Right renal cortex interstitium (tissue), 3 donors: Measurements from ENCODE around the gene GSX2. TPM values are rescaled to one million over a fixed set of nuclear protein-coding genes. Genes with fewer than 3 reads are reported as not detected.
"Not testable (repeated sequence)": the region's sequence is repeated elsewhere in the genome, so short reads cannot be mapped to it uniquely, and the experiment has no call there.

Experiments used
- DNase-seq, 3 donors: peaks; one replicate each; pipeline ENCODE4 v3.0.0-alpha.2; 2013; ENCODE audit warnings: low read depth in 3 of 3, low spot score in 2 of 3
- polyA plus RNA-seq, 3 donors: library from polyadenylated mRNA; unstranded; fragments of 120-200 nt; gene quantifications; one replicate each; pipeline ENCODE4 v1.2.1, GENCODE V29; 2013; ENCODE audit not compliant: insufficient read length in 3 of 3

The GSX2 gene
- polyA plus RNA-seq = not detected

- DNase-seq = no peak
Measured at GRCh38 chr4:54099748-54100574, at the start of gene GSX2. Gene GSX2 (plus strand): TSS chr4:54100163. CDS start chr4:54100345, 182 bp downstream.

- no peak for DNase-seq
Measured at GRCh38 chr4:54050214-54050904, 49.6 kb upstream of the GSX2 start.

DNA sequence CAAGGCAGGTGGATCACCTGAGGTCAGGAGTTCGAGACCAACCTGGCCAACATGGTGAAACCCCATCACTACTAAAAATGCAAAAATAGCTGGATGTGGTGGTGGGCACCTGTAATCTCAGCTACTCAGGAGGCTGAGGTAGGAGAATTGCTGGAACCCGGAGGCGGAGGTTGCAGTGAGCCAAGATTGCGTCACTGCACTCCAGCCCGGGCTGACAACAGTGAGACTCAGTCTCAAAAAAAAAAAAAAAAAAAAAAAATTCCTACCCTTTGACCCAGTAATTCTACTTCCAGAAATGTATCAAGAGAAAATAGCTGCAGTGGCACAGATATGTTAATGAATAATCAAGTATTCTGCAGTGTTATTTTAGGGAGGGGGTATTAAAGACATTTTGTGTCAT, 46.6 kb upstream of the GSX2 start:
- DNase-seq = not testable (repeated sequence)

- no peak for DNase-seq
Measured at GRCh38 chr4:54054501-54054900, 45.5 kb upstream of the GSX2 start.

DNA sequence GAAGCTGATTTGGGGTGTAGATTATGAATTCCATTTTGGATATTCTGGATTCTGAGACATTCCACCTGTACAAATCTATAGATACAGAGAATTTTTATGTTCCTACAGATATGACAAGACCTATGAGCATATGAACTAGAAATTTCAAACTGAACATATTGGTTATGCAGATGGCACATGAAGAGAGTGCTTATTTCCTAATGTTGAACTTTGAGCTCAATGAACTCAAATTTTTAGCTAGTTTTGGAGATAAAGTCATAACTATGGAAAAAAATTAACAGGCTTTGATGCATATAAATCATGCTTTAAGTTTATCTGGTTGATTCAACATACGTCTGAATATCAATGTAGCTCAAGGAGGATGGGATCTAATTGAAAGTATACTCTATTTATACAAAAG, 44.5 kb upstream of the GSX2 start:
- DNase-seq = no peak

DNA sequence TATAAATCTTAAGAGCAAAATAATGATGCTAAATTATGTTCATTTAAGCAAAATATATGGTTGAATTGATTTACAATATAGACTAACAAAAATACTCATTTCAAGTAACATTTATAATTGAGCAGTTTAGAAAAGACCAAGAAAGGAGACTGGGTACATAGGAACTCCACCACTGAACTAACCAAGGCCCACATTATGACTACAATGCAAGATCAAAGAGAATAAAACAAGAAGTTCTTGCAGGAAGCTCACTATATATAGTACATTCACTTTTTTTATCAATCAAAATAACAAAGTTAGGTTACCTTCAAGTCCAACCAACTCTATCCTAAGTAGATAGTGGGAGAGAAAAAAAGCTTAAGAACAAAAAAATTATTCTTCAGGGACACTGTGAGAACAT, 43.6 kb upstream of the GSX2 start:
- no peak for DNase-seq

DNA sequence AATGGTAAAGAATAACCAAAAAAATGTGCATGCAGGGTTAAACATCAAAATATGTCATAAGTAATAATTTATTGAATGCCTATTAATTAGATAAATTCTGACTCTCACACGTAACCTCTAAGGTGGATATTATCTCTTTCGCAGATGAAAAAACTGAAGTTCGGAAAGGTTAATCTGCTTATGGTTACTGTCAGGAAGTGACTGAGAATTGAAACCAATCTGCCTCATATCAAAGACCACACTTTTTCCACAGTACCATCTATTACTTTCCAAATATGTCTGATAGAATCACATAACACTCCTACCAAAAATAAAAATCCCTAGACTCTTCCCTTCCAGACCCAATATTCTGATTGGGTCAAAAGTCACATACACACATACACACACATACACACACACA, 41.8 kb upstream of the GSX2 start:
- DNase-seq = no peak

GRCh38 chr4:54060116-54060515, 39.8 kb upstream of the GSX2 start:
- DNase-seq = no peak

- DNase-seq = no peak
Measured at GRCh38 chr4:54061067-54061466, 38.9 kb upstream of the GSX2 start.

DNA sequence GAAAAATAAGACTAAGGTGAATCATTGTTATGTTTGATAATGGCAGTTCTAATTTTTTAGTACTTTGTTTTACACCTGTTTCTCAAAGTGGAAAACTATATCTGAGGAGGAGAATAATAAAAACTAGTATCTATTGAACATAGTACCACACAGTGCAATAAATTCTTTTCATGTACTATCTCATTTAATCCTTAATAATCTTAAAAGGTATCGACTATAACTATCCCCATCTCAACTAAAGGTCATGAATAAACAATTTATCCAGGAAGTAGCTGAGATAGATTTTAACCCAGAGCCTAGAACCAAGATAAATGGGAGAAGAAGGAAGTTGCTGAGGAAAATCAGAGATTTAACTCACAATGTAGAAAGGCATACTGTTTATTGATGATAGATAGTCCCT, 38.1 kb upstream of the GSX2 start:
- no peak for DNase-seq

DNA sequence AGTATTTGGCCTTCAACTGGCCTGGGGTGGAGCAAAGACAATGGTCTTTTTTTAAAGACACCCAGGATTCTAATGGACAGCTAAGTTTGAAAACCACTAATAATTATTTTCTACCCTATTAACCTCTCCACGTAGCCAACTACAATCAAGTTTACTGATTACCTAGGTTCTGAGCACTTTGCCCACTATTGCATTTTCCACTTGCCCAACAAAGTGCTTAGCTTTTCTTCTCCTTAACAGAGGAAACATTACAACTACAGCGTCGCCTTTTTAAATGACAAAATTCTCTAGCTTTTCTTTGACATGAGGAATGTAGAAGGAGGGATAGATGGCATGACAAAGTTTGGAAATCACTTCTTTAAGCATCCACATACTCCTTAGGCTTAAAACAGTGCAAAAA, 37.6 kb upstream of the GSX2 start:
- no peak for DNase-seq

DNA sequence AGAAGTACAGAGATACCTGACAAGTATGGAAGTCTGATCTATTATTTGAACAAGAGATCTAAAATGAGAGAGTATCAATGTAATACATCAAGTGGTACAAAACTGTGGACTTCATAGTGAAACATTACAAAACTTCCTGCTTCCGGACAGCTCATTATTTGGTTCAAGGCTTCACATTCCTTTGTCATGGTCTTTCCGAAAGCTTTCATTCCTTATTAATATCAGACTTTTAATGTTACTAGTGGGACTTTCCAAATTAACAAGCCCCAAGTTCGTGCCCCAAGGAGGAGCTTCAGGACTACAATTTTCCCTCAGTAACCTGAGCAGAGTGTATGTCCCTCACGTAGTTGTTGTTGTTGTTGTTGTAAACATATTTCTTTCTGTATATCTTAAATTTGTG, 36.7 kb upstream of the GSX2 start:
- peak in 1 of 3 donors; percentile 25 for DNase-seq

- DNase-seq = peak; percentile 32 to 40 (median 38)
Measured at GRCh38 chr4:54063737-54064316, 36.1 kb upstream of the GSX2 start.

DNA sequence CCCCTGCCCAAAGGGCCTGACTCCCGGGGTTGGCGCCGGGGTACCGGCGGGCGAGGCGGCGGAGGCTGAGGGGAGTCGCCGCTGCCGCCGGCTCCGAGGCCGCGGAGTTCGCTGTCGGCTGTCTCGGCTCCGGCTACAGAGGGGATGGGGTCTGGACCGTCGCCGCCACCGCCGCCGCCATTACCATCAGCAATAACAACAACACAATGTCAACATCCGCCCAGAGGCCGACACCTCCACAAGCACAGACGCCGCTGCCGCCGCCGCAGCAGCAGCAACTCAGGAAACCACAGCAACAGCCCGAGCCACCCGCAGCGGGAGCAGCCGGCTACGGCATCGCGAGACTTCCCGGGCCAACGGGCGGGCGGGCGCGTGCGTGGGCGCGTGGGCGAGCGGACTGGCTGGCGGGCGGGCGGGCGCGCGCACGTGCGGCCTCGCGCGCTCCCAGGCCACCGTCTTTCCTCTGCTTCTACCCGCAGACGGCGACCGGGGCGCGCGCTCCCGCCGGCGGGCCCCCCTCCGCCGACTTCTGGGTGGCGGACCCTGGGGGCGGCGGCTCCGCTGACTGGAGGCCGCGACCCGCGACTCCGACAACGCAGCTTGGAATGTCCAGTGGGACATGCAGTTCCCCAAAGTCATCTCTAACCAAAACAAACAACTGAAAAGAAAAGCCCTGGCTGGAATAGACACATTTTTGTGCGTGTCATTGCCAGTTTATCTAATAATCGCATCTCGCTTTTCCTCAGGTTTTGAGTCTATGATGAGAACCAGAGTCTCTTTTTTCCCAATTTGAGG, 35.4 kb upstream of the GSX2 start, which contains the start of gene CHIC2:
Gene CHIC2 (minus strand): TSS at position 289 of the 795 bp plus-strand sequence. CDS start 305 bp downstream, outside the sequence.
- DNase-seq = peak; percentile 61 to 85 (median 79)

- DNase-seq = no peak
Measured at GRCh38 chr4:54065282-54066087, 34.5 kb upstream of the GSX2 start.

GRCh38 chr4:54066088-54066415, 33.9 kb upstream of the GSX2 start:
- DNase-seq = no peak

- DNase-seq = no peak
Measured at GRCh38 chr4:54066718-54067129, 33.2 kb upstream of the GSX2 start.

DNA sequence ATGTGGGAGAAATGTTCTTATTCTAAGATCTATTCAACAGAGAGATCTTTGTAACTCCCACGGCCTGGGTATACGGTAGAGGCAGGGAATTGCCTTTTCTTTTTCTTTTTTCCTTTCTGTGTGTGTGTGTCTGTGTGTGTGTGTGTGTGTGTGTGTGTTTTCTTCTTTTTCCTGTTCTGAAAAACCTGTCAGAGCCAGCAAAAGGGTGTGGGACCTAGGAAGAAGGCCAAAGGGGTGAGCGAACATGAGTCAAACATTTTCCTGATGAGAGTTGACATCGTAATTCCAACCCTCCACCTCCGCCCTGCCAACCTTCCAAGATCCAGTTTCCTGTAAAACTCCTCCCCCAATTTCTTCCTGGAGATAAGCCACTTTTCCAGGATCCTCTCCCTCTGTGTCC, 32.8 kb upstream of the GSX2 start:
- DNase-seq = no peak

DNA sequence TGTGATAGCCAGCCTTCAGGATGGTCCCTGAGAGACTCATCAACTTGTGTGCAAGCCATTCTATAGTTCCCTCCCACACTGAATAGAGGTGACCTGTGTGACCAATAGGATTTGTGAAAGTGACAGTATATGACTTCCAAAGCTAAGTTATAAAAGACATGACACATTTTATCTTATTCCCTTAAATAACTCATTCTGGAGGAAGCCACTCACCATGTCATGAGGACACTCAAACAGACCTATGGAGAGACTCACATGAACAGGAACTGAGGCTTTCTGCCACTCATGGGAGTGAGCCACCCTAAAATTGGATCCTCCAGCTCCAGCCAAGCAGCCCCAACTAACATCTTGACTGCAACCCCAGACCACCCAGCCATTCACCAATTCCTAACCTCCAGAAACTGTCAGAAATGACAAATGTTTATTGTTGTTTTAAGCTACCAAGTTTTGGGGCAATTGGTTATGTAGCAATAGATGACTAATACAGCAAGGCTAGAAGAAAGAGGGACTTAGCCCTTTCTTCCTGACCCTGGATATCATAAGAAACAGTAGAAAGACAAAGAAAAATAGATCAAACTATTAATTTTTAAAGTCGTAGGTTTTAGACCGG, 26.6 kb upstream of the GSX2 start:
- no peak for DNase-seq

DNA sequence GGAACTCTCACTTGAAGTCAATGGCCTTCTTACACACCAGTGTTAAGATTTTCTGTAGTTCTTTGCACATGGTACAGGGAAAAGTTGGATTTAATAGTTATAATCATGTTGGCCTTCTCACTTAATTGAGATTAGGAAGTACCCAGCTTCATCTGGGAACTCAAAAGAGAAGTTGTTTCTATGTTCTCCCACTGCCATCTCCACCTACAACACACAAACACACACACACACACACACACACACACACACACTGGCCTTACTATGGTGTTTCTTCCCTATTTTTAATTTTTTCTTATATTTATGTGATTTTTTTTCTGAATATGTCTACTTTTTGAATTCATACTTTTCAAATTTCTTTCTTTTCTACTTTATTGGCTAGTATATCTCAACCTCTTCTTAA, 25.6 kb upstream of the GSX2 start:
- no peak for DNase-seq
